Memory B cell (primary cell): ENCODE measurements around the gene PGPEP1.

Experiments used
- ATAC-seq: fragments of 150-1000 bp; cut with Tn5 transposase; 2 replicates; pipeline ENCODE4 v1.10.0; 2021; ENCODE audit warnings: low read depth, mild to moderate bottlenecking, moderate library complexity
- DNase-seq, 2 donors: peaks; one replicate each; pipeline ENCODE4 v3.0.0; 2022; ENCODE audit warnings: low spot score in 2 of 2
- H3K27ac Mint-ChIP-seq: one replicate; pipeline ENCODE4 v1.8.0; 2022; ENCODE audit warnings: mild to moderate bottlenecking, moderate library complexity, mixed read lengths
- H3K27me3 Mint-ChIP-seq: one replicate; pipeline ENCODE4 v1.8.0; 2022; ENCODE audit warnings: mixed read lengths
- H3K36me3 Mint-ChIP-seq: one replicate; pipeline ENCODE4 v1.8.0; 2022; ENCODE audit warnings: mild to moderate bottlenecking, mixed read lengths
- H3K4me1 Mint-ChIP-seq: one replicate; pipeline ENCODE4 v1.8.0; 2022; ENCODE audit warnings: mixed read lengths
- H3K4me3 Mint-ChIP-seq: one replicate; pipeline ENCODE4 v1.8.0; 2022; ENCODE audit warnings: mild to moderate bottlenecking, moderate library complexity, mixed read lengths
- H3K9me3 Mint-ChIP-seq: one replicate; pipeline ENCODE4 v1.8.0; 2022; ENCODE audit warnings: mixed read lengths

PGPEP1 gene

DNA sequence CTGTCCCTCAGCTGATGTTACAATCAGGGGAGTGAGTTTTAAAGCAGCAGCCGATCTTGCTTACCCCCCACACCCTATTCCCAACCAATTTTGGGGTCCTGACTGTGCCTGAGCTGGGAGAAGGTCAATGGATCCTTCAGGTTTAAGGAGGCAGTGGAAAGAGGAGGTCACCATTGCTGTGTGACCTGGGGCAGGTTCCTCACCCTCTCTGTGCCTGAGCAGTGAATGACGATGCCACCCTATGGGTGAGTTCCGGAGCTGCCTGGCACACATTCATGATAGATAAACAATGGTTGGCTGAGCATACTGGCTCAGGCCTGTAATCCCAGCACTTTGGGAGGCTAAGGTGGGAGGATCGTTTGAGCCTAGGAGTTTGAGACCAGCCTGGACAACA is 38.7 kb upstream of the PGPEP1 start:
- no peak for ATAC-seq
- no peak for DNase-seq
- no peaks in the 10 kb centered on the region for H3K27me3 Mint-ChIP-seq
- no peak overlapping the region for H3K4me3 Mint-ChIP-seq
- no peaks in the 10 kb centered on the region for H3K9me3 Mint-ChIP-seq
- H3K4me1 Mint-ChIP-seq = peaks cover 23% of the 10 kb centered on the region
- no peak overlapping the region for H3K27ac Mint-ChIP-seq
- no peaks in the 10 kb centered on the region for H3K36me3 Mint-ChIP-seq

DNA sequence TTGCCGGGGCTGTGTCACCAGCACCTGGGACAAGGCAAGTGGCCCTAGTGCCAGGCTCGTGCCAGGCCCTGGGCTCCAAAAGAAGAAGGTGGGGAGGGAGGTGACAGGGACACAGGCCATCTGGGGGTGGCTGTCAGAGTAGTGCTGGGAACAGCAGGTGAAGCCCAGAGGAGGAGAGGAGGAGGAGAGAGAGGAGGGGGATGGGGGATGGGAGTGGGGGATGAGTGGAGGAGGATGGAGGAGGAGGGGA is 36.3 kb upstream of the PGPEP1 start:
- H3K36me3 Mint-ChIP-seq = peaks cover 1% of the 10 kb centered on the region
- no peaks in the 10 kb centered on the region for H3K27me3 Mint-ChIP-seq
- H3K4me3 Mint-ChIP-seq = peak overlapping the region; percentile 85
- peak overlapping the region; percentile 96 for H3K27ac Mint-ChIP-seq
- DNase-seq = no peak
- no peak for ATAC-seq
- peaks cover 33% of the 10 kb centered on the region for H3K4me1 Mint-ChIP-seq
- H3K9me3 Mint-ChIP-seq = no peaks in the 10 kb centered on the region

GRCh38 chr19:18304458-18305310 is 35.7 kb upstream of the PGPEP1 start:
- peak; percentile 69 for ATAC-seq
- Mint-ChIP-seq H3K9me3 (no peaks in the 10 kb centered on the region), H3K4me1 (peaks cover 33% of the 10 kb centered on the region), H3K27ac (peak overlapping the region; percentile 96), H3K36me3 (peaks cover 1% of the 10 kb centered on the region), H3K4me3 (peak overlapping the region; percentile 85), H3K27me3 (no peaks in the 10 kb centered on the region)
- peak; percentile 73 to 76 for DNase-seq

GRCh38 chr19:18306209-18306887 is 34.0 kb upstream of the PGPEP1 start:
- peak overlapping the region; percentile 96 for H3K27ac Mint-ChIP-seq
- ATAC-seq = no peak
- H3K9me3 Mint-ChIP-seq = no peaks in the 10 kb centered on the region
- peaks cover 1% of the 10 kb centered on the region for H3K36me3 Mint-ChIP-seq
- peaks cover 33% of the 10 kb centered on the region for H3K4me1 Mint-ChIP-seq
- peak overlapping the region; percentile 84 for H3K4me3 Mint-ChIP-seq
- no peaks in the 10 kb centered on the region for H3K27me3 Mint-ChIP-seq
- no peak for DNase-seq

DNA sequence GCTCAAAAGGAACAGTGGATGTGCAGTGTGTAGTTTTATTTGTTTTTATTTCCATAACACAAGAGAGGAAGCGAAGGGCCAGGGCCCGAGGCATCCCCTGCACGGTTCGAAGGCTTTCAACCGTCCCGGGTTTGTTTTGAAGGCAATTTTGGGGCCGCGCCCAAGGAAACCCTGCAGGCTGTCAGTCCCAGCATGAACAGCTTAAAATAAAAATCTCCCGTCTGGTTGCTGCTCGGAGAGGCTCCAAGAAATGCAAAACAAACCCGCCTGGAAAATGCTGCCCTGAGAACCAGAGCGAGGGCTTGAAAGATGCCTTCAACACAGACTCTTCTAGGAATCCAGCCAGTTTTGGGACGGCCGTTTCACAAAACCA is 33.5 kb upstream of the PGPEP1 start:
- Mint-ChIP-seq H3K4me1 (peaks cover 33% of the 10 kb centered on the region), H3K27ac (peak overlapping the region; percentile 96), H3K27me3 (no peaks in the 10 kb centered on the region), H3K9me3 (no peaks in the 10 kb centered on the region), H3K36me3 (peaks cover 1% of the 10 kb centered on the region), H3K4me3 (peak overlapping the region; percentile 84)
- ATAC-seq (peak; percentile 28), DNase-seq (no peak)

- Mint-ChIP-seq H3K4me1 (peaks cover 33% of the 10 kb centered on the region), H3K9me3 (no peaks in the 10 kb centered on the region), H3K27ac (peak overlapping the region; percentile 96), H3K36me3 (peaks cover 1% of the 10 kb centered on the region), H3K4me3 (peak overlapping the region; percentile 84), H3K27me3 (no peaks in the 10 kb centered on the region)
- DNase-seq (peak in 1 of 2 donors; percentile 52), ATAC-seq (peak; percentile 37)
Measured at GRCh38 chr19:18307271-18307681, 33.1 kb upstream of the PGPEP1 start.

DNA sequence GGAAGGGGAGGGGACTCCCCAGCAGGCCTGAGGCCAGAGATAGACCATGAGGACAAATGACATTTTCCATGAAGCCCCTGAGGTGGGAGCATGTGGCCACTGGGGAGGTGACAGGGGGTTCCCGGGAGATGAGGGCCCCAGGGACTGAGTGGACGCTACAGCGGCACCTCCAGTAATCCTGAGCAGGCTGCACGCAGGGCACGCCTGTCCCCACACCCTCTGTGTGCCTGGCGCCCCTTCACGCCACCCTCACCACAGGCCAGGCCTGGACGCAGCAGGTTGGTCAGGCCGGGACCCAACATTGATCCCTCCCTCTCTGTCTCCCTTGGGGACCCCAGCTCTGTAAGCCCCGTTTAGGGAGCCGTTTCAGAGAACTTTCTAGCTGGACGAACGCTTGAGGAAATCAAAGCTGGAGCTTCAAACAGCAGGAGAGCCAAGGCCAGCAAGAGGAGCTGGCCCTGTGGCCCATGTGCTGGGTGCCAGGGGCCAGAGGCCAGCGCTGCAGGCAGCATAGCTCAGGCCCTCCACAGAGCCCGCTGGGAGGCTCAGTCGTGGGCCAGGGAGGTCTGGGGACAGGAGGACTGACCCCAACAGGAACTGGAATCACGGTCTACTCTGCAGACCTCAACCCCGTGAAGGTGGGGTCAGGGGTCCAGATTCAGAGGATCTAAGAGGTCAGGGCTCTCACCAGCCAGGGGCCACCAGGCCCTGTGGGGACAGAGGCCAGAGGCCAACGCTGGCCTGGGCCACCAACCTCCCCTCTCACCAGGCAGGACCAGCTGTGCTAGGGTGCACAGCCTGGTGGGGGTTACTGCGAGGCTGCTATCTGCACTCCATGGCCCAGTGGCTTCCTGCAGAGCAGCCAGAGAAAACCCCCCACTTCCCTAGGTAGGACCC is 32.1 kb upstream of the PGPEP1 start:
- H3K4me1 Mint-ChIP-seq = peaks cover 33% of the 10 kb centered on the region
- H3K27ac Mint-ChIP-seq = peak overlapping the region; percentile 96
- no peaks in the 10 kb centered on the region for H3K27me3 Mint-ChIP-seq
- H3K4me3 Mint-ChIP-seq = no peak overlapping the region
- H3K36me3 Mint-ChIP-seq = peaks cover 3% of the 10 kb centered on the region
- DNase-seq = no peak
- no peaks in the 10 kb centered on the region for H3K9me3 Mint-ChIP-seq
- ATAC-seq = no peak

DNA sequence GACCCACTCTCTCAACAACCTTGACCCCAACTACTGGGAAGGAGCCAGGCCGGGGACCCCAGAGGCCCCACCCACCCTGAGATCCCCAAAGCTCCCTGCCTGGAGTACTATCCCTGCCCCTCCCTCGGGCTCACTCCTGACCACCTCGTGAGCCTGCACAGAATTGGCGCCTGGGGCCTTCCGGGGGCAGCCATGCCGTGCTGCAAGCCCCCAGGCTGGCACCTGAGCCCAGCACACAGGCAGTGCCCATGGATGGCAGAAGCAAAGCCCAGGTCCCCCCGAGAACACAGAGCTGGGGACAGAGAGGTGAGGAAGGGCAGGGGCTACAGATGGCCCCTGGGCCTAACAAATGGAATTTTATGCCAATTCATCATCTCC is 31.5 kb upstream of the PGPEP1 start:
- H3K4me1 Mint-ChIP-seq = peaks cover 29% of the 10 kb centered on the region
- ATAC-seq (no peak), DNase-seq (no peak)
- H3K27me3 Mint-ChIP-seq = no peaks in the 10 kb centered on the region
- peaks cover 3% of the 10 kb centered on the region for H3K36me3 Mint-ChIP-seq
- H3K9me3 Mint-ChIP-seq = no peaks in the 10 kb centered on the region
- no peak overlapping the region for H3K4me3 Mint-ChIP-seq
- H3K27ac Mint-ChIP-seq = no peak overlapping the region

DNA sequence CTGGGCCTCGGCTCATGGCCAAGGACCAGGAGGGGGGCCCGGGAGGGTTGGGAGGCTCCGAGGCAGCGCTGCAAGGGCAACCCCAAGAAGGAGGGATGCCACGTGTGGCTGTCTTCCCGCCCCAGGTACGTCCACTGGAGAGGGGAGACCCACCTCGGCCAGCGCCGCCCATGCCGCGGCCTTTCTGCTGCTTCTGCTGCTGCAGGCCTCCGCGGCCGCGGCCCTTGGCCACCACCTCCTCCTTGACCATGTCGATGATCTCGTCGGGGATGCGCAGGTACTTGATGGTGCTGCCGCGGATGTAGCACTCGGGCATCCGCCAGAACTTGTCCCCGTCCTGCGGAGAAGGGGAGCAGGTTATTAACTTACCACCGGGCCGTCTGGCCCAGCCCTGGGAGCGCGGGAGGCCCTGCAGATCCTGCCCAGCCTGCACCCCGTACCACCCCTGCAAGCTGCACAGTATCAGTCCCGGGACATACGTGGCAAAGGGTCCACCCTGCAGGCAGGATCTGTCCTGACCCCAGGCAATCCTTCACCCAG is 30.8 kb upstream of the PGPEP1 start:
- no peak overlapping the region for H3K4me3 Mint-ChIP-seq
- H3K4me1 Mint-ChIP-seq = peaks cover 23% of the 10 kb centered on the region
- H3K36me3 Mint-ChIP-seq = peaks cover 3% of the 10 kb centered on the region
- ATAC-seq = no peak
- no peaks in the 10 kb centered on the region for H3K9me3 Mint-ChIP-seq
- H3K27ac Mint-ChIP-seq = no peak overlapping the region
- H3K27me3 Mint-ChIP-seq = no peaks in the 10 kb centered on the region
- no peak for DNase-seq

- Mint-ChIP-seq H3K9me3 (no peaks in the 10 kb centered on the region), H3K4me3 (no peak overlapping the region), H3K4me1 (peaks cover 20% of the 10 kb centered on the region), H3K27me3 (no peaks in the 10 kb centered on the region), H3K27ac (no peak overlapping the region), H3K36me3 (peaks cover 3% of the 10 kb centered on the region)
- DNase-seq = no peak
- ATAC-seq = no peak
Measured at GRCh38 chr19:18310118-18310909, 30.1 kb upstream of the PGPEP1 start.

- no peak overlapping the region for H3K4me3 Mint-ChIP-seq
- no peaks in the 10 kb centered on the region for H3K9me3 Mint-ChIP-seq
- H3K36me3 Mint-ChIP-seq = peaks cover 3% of the 10 kb centered on the region
- no peaks in the 10 kb centered on the region for H3K27me3 Mint-ChIP-seq
- H3K4me1 Mint-ChIP-seq = peaks cover 24% of the 10 kb centered on the region
- ATAC-seq (no peak), DNase-seq (no peak)
- no peak overlapping the region for H3K27ac Mint-ChIP-seq
Measured at GRCh38 chr19:18310966-18311365, 29.4 kb upstream of the PGPEP1 start.

DNA sequence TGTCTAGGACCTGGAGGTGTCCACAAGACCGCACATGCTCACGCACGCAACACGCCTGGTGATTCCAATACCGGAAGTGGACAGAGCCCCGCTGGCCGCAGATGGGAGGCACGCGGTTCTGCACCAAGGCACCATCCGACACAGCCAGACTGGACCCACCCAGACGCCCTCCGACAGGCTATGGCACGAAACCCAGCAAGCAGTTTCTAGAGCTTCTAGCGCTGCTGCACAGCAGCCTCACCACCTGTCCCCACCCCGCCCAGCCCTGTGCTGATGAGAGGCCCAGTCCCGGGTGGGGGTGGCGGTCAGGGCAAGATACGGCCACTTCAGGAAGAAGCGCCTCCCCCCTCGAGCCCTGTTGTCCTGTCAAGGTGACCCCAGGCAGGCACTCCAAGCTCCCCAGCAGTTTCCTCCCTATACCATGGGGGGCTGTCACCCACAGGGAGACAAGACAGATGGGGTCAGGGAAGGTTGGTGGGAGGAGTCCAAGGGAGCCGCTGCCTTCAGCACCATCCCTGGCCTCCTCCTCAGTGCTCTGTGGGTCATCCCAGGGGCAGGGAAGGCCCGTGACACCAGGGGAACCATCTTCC is 28.8 kb upstream of the PGPEP1 start:
- Mint-ChIP-seq H3K27ac (no peak overlapping the region), H3K4me3 (no peak overlapping the region), H3K4me1 (peaks cover 20% of the 10 kb centered on the region)

GRCh38 chr19:18312092-18312534 is 28.3 kb upstream of the PGPEP1 start:
- Mint-ChIP-seq H3K4me1 (peaks cover 15% of the 10 kb centered on the region), H3K27ac (no peak overlapping the region), H3K9me3 (no peaks in the 10 kb centered on the region), H3K27me3 (no peaks in the 10 kb centered on the region), H3K4me3 (no peak overlapping the region), H3K36me3 (peaks cover 3% of the 10 kb centered on the region)
- DNase-seq (no peak), ATAC-seq (no peak)

More for the DNA sequence above, 28.8 kb upstream of the PGPEP1 start:
- Mint-ChIP-seq H3K9me3 (no peaks in the 10 kb centered on the region), H3K27me3 (no peaks in the 10 kb centered on the region), H3K36me3 (peaks cover 3% of the 10 kb centered on the region)
- DNase-seq (no peak), ATAC-seq (no peak)
